Liver (tissue), 9 donors: ENCODE measurements around the gene PGRMC1. TPM values are rescaled to one million over a fixed set of nuclear protein-coding genes. Genes with fewer than 3 reads are reported as not detected.
"Not testable (repeated sequence)": the region's sequence is repeated elsewhere in the genome, so short reads cannot be mapped to it uniquely, and the experiment has no call there.

Experiments used
- DNase-seq: peaks from one replicate; pipeline ENCODE4 v3.0.0-alpha.2; 2017; ENCODE audit warnings: low spot score
- H3K27ac ChIP-seq, 2 donors: one replicate each; pipeline ENCODE4 v1.7.0; 2013; ENCODE audit warnings: inconsistent platforms in 2 of 2, low read length in 2 of 2, control low read depth in 1 of 2, low read depth in 1 of 2, mild to moderate bottlenecking in 1 of 2
- H3K27me3 ChIP-seq, 4 donors: one replicate each; pipeline versions ENCODE4 v1.6.1 to v1.7.0; 2013; ENCODE audit warnings: low read length in 3 of 4, inconsistent platforms in 1 of 4, mild to moderate bottlenecking in 1 of 4, moderate library complexity in 1 of 4; ENCODE audit not compliant: control insufficient read depth in 4 of 4, insufficient read depth in 4 of 4
- H3K36me3 ChIP-seq, 4 donors: one replicate each; pipeline versions ENCODE4 v1.6.1 to v1.7.0; 2013; ENCODE audit warnings: low read length in 3 of 4, mild to moderate bottlenecking in 3 of 4, low read depth in 1 of 4, moderate library complexity in 1 of 4; ENCODE audit not compliant: control insufficient read depth in 4 of 4, insufficient read depth in 3 of 4
- H3K4me1 ChIP-seq, 4 donors: one replicate each; pipeline versions ENCODE4 v1.6.1 to v1.7.0; 2013; ENCODE audit warnings: low read length in 3 of 4, mild to moderate bottlenecking in 3 of 4, moderate library complexity in 1 of 4; ENCODE audit not compliant: control insufficient read depth in 4 of 4, insufficient read depth in 4 of 4
- H3K4me3 ChIP-seq, 3 donors: one replicate each; pipeline versions ENCODE4 v1.6.1 to v1.7.0; 2013; ENCODE audit warnings: low read length in 3 of 3, control low read depth in 1 of 3, low read depth in 1 of 3, mild to moderate bottlenecking in 1 of 3
- H3K9ac ChIP-seq, 2 donors: one replicate each; pipeline ENCODE4 v1.7.0; 2013; ENCODE audit warnings: low read length in 2 of 2, mild to moderate bottlenecking in 2 of 2, moderate library complexity in 2 of 2, control low read depth in 1 of 2, low read depth in 1 of 2
- H3K9me3 ChIP-seq, 4 donors: one replicate each; pipeline versions ENCODE4 v1.6.1 to v1.7.0; 2013; ENCODE audit warnings: low read length in 3 of 4; ENCODE audit not compliant: control insufficient read depth in 4 of 4
- EGR1 ChIP-seq, 2 donors: IDR thresholded peaks; 2 replicates each; pipeline ENCODE4 v1.6.1; 2016 to 2018; ENCODE audit warnings: antibody characterized with exemption in 2 of 2, low read depth in 2 of 2
- FOXA1 ChIP-seq: IDR thresholded peaks from 2 replicates; pipeline ENCODE4 v1.6.1; 2016; ENCODE audit warnings: antibody characterized with exemption
- FOXA2 ChIP-seq: IDR thresholded peaks from 2 replicates; pipeline ENCODE4 v1.6.1; 2016; ENCODE audit warnings: antibody characterized with exemption
- GABPA ChIP-seq, 2 donors: IDR thresholded peaks in 1 of 2; conservative IDR thresholded peaks in 1 of 2; 2 replicates each; pipeline ENCODE4 v1.6.1; 2016; ENCODE audit warnings: antibody characterized with exemption in 2 of 2, mild to moderate bottlenecking in 1 of 2, moderate library complexity in 1 of 2
- HNF4A ChIP-seq, 2 donors: conservative IDR thresholded peaks; 2 replicates each; pipeline ENCODE4 v1.6.1; 2016; ENCODE audit warnings: antibody characterized with exemption in 2 of 2, mild to moderate bottlenecking in 2 of 2
- HNF4G ChIP-seq: IDR thresholded peaks from 2 replicates; pipeline ENCODE4 v1.6.1; 2016; ENCODE audit warnings: antibody characterized with exemption
- JUND ChIP-seq, 2 donors: IDR thresholded peaks; 2 replicates each; pipeline ENCODE4 v1.6.1; 2016; ENCODE audit warnings: antibody characterized with exemption in 2 of 2
- NR2F2 ChIP-seq: IDR thresholded peaks from 2 replicates; pipeline ENCODE4 v1.6.1; 2016; ENCODE audit warnings: antibody characterized with exemption
- RAD21 ChIP-seq, 2 donors: IDR thresholded peaks; 2 replicates each; pipeline ENCODE4 v1.6.1; 2016; ENCODE audit warnings: antibody characterized with exemption in 2 of 2, mild to moderate bottlenecking in 2 of 2
- RXRA ChIP-seq, 2 donors: IDR thresholded peaks; 2 replicates each; pipeline ENCODE4 v1.6.1; 2017 to 2018; ENCODE audit warnings: antibody characterized with exemption in 2 of 2, mild to moderate bottlenecking in 1 of 2
- SP1 ChIP-seq: IDR thresholded peaks from 2 replicates; pipeline ENCODE4 v1.6.1; 2018; ENCODE audit warnings: antibody characterized with exemption, mild to moderate bottlenecking
- TAF1 ChIP-seq: conservative IDR thresholded peaks from 2 replicates; pipeline ENCODE4 v1.6.1; 2016; ENCODE audit warnings: antibody characterized with exemption, mild to moderate bottlenecking
- YY1 ChIP-seq: IDR thresholded peaks from 2 replicates; pipeline ENCODE4 v1.6.1; 2016; ENCODE audit warnings: antibody characterized with exemption, mild to moderate bottlenecking
- WGBS: extraction: QIAGEN DNeasy Blood & Tissue Kit; methylation state at CpG from one replicate; pipeline ENCODE4 v1.1.7; 2013; 5-methylcytosine and 5-hydroxymethylcytosine counted together
- polyA plus RNA-seq, 2 donors: library from polyadenylated mRNA; stranded (reverse) in 1 of 2; unstranded in 1 of 2; fragments of 200-250 nt in 1 of 2; fragments of >200 nt in 1 of 2; fragmentation: Nextera tagmentation in 1 of 2; extraction: Ambion mirVana in 1 of 2; gene quantifications; one replicate each; pipeline versions ENCODE4 v1.2.1 to v1.2.3, GENCODE V29; 2013 to 2015
- total RNA-seq, 2 donors: library from RNA; depleted of rRNA; stranded (reverse); fragments of >200 nt; gene quantifications; one replicate each; pipeline ENCODE4 v1.2.3, GENCODE V29; 2014
- TF ChIP-seq, protein P1 (sequence below): fragments of 150-350 bp; IDR thresholded peaks from 2 replicates; pipeline ENCODE4 v1.5.1; 2017; ENCODE audit warnings: improper control_type of control experiment, low read depth, low read length; ENCODE audit not compliant: missing input control
- TF ChIP-seq, protein P2 (sequence below): IDR thresholded peaks from 2 replicates; pipeline ENCODE4 v1.6.1; 2016; ENCODE audit warnings: antibody characterized with exemption
- TF ChIP-seq, protein P3 (sequence below): IDR thresholded peaks from 2 replicates; pipeline ENCODE4 v1.6.1; 2016; ENCODE audit warnings: antibody characterized with exemption, mild to moderate bottlenecking
- TF ChIP-seq, protein P4 (sequence below): IDR thresholded peaks from 2 replicates; pipeline ENCODE4 v1.6.1; 2016; ENCODE audit warnings: antibody characterized with exemption
- donor health status: healthy.
- donor health status: healthy.
- donor health status: healthy.
- donor health status: healthy.
- donor health status: healthy.

Gene PGRMC1
- total and polyA plus RNA-seq, 4 donors, result 180 to 346 (median 290) TPM

DNA sequence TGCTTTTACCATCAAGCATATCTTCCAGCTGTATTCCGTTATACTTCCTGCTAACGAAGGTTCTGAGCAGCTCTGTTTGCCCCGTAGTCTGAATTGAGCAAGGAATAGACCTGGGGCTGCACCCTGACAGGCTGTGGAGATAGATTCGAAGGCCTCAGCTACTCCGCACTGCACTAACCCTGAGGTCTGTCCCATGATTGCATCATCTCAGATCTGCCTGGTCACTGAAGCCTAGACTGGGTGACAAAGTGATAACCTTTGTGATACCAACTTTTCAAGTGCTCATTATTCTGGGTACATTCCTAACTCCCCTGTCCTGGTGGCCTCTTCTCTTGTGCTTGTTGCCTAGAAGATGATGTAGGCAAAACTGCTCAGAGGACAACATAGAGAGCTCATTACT, 29.9 kb upstream of the PGRMC1 start:
- WGBS, result 55% methylated on average over 5 of the region's 5 CpGs
- Histone ChIP-seq H3K36me3 (no peaks in the 10 kb centered on the region), H3K4me1 (no peaks in the 10 kb centered on the region), H3K9me3 (no peaks in the 10 kb centered on the region), H3K27me3 (peaks cover 0 to 2% (median 0%) of the 10 kb centered on the region in 4 donors), H3K9ac (no peak overlapping the region), H3K4me3 (no peak overlapping the region), H3K27ac (no peak overlapping the region)
- no peak for DNase-seq
- no peak for TF ChIP-seq JUND (IDR thresholded peaks at IDR 0.05)
- TF ChIP-seq YY1, result no peak
- TF ChIP-seq NR2F2, result no peak
- TF ChIP-seq HNF4G, result no peak
- peak in 1 of 2 donors; percentile 33 for TF ChIP-seq HNF4A (conservative IDR thresholded peaks at IDR 0.05)
- no peak for TF ChIP-seq GABPA (IDR thresholded peaks at IDR 0.05 in 1 of 2, conservative IDR thresholded peaks at IDR 0.05 in 1 of 2)
- TF ChIP-seq SP1, result peak; percentile 29
- TF ChIP-seq FOXA2, result no peak
- TF ChIP-seq, protein P1, sequence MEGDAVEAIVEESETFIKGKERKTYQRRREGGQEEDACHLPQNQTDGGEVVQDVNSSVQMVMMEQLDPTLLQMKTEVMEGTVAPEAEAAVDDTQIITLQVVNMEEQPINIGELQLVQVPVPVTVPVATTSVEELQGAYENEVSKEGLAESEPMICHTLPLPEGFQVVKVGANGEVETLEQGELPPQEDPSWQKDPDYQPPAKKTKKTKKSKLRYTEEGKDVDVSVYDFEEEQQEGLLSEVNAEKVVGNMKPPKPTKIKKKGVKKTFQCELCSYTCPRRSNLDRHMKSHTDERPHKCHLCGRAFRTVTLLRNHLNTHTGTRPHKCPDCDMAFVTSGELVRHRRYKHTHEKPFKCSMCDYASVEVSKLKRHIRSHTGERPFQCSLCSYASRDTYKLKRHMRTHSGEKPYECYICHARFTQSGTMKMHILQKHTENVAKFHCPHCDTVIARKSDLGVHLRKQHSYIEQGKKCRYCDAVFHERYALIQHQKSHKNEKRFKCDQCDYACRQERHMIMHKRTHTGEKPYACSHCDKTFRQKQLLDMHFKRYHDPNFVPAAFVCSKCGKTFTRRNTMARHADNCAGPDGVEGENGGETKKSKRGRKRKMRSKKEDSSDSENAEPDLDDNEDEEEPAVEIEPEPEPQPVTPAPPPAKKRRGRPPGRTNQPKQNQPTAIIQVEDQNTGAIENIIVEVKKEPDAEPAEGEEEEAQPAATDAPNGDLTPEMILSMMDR, result no peak
- TF ChIP-seq, protein P2, sequence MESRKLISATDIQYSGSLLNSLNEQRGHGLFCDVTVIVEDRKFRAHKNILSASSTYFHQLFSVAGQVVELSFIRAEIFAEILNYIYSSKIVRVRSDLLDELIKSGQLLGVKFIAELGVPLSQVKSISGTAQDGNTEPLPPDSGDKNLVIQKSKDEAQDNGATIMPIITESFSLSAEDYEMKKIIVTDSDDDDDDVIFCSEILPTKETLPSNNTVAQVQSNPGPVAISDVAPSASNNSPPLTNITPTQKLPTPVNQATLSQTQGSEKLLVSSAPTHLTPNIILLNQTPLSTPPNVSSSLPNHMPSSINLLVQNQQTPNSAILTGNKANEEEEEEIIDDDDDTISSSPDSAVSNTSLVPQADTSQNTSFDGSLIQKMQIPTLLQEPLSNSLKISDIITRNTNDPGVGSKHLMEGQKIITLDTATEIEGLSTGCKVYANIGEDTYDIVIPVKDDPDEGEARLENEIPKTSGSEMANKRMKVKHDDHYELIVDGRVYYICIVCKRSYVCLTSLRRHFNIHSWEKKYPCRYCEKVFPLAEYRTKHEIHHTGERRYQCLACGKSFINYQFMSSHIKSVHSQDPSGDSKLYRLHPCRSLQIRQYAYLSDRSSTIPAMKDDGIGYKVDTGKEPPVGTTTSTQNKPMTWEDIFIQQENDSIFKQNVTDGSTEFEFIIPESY, result no peak
- TF ChIP-seq RXRA (IDR thresholded peaks at IDR 0.05), result peak in 1 of 2 donors; percentile 10
- TF ChIP-seq, protein P3, sequence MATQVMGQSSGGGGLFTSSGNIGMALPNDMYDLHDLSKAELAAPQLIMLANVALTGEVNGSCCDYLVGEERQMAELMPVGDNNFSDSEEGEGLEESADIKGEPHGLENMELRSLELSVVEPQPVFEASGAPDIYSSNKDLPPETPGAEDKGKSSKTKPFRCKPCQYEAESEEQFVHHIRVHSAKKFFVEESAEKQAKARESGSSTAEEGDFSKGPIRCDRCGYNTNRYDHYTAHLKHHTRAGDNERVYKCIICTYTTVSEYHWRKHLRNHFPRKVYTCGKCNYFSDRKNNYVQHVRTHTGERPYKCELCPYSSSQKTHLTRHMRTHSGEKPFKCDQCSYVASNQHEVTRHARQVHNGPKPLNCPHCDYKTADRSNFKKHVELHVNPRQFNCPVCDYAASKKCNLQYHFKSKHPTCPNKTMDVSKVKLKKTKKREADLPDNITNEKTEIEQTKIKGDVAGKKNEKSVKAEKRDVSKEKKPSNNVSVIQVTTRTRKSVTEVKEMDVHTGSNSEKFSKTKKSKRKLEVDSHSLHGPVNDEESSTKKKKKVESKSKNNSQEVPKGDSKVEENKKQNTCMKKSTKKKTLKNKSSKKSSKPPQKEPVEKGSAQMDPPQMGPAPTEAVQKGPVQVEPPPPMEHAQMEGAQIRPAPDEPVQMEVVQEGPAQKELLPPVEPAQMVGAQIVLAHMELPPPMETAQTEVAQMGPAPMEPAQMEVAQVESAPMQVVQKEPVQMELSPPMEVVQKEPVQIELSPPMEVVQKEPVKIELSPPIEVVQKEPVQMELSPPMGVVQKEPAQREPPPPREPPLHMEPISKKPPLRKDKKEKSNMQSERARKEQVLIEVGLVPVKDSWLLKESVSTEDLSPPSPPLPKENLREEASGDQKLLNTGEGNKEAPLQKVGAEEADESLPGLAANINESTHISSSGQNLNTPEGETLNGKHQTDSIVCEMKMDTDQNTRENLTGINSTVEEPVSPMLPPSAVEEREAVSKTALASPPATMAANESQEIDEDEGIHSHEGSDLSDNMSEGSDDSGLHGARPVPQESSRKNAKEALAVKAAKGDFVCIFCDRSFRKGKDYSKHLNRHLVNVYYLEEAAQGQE, result no peak
- no peak for TF ChIP-seq FOXA1
- no peak for TF ChIP-seq TAF1
- no peak for TF ChIP-seq RAD21 (IDR thresholded peaks at IDR 0.05)
- TF ChIP-seq, protein P4, sequence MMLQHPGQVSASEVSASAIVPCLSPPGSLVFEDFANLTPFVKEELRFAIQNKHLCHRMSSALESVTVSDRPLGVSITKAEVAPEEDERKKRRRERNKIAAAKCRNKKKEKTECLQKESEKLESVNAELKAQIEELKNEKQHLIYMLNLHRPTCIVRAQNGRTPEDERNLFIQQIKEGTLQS, result peak; percentile 58
- no peak for TF ChIP-seq EGR1 (IDR thresholded peaks at IDR 0.05; ENCODE audit: low read depth in 2 of 2)

DNA sequence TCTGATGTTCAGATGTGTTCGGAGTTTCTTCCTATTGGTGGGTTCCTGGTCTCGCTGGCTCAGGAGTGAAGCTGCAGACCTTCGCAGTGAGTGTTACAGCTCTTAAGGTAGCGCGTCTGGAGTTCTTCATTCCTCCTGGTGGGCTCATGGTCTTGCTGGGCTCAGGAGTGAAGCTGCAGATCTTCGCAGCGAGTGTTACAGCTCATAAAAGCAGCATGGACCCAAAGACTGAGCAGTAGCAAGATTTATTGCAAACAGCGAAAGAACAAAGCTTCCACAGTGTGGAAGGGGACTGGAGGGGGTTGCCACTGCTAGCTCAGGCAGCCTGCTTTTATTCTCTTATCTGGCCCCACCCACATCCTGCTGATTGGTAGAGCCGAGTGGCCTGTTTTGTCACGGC, 28.6 kb upstream of the PGRMC1 start:
- not testable (repeated sequence) for DNase-seq, H3K27me3 ChIP-seq, H3K4me1 ChIP-seq, H3K36me3 ChIP-seq, H3K27ac ChIP-seq, H3K9me3 ChIP-seq, H3K9ac ChIP-seq, H3K4me3 ChIP-seq
- 91% methylated on average over 10 of the region's 10 CpGs for WGBS
